ENCODE results near the gene KCNS1.

KCNS1 gene

GRCh38 chr20:45052698-45053429 is 48.1 kb downstream of the KCNS1 start:
- no peak for DNase-seq (ENCODE audit: low read depth, low spot score)
- no peak overlapping the region for H3K27ac ChIP-seq

- H3K27ac ChIP-seq = no peak overlapping the region
- no peak for DNase-seq (ENCODE audit: low read depth, low spot score)
Observed at GRCh38 chr20:45051204-45052060, 49.5 kb downstream of the KCNS1 start.

- DNase-seq (ENCODE audit: low read depth, low spot score) = no peak
- no peak overlapping the region for H3K27ac ChIP-seq
Observed at GRCh38 chr20:45049904-45050471, 50.9 kb downstream of the KCNS1 start.

GRCh38 chr20:45049438-45049837 is 51.5 kb downstream of the KCNS1 start:
- DNase-seq (ENCODE audit: low read depth, low spot score) = no peak
- no peak overlapping the region for H3K27ac ChIP-seq

- no peak for DNase-seq (ENCODE audit: low read depth, low spot score)
- no peak overlapping the region for H3K27ac ChIP-seq
Observed at GRCh38 chr20:45047581-45048119, 53.3 kb downstream of the KCNS1 start.

- H3K27ac ChIP-seq = peak overlapping the region; percentile 42
- DNase-seq (ENCODE audit: low read depth, low spot score) = no peak
Observed at GRCh38 chr20:45044601-45045000, 56.3 kb downstream of the KCNS1 start.

- H3K27ac ChIP-seq = peak overlapping the region; percentile 42
- DNase-seq (ENCODE audit: low read depth, low spot score) = no peak
Observed at GRCh38 chr20:45044084-45044573, 56.8 kb downstream of the KCNS1 start.

- no peak overlapping the region for H3K27ac ChIP-seq
- DNase-seq (ENCODE audit: low read depth, low spot score) = no peak
Observed at GRCh38 chr20:45042978-45043377, 57.9 kb downstream of the KCNS1 start.

Data from epithelial cell of prostate (primary cell).